CD4-positive, alpha-beta T cell (primary cell): ENCODE data around the gene NDUFS7. TPM values are rescaled to one million over a fixed set of nuclear protein-coding genes. Genes with fewer than 3 reads are reported as not detected.

Experiments used
- ATAC-seq: fragments of 200-7000 bp; cut with Tn5 transposase; one replicate; pipeline ENCODE4 v1.10.0; 2022; ENCODE audit warnings: mild to moderate bottlenecking; ENCODE audit not compliant: poor library complexity
- CTCF ChIA-PET: fragments of 350-600 bp; sonication (Branson Sonifier 250); formaldehyde crosslinking; loops from one replicate; lab custom pipeline; 2021; ENCODE audit warnings: antibody characterized with exemption, inconsistent platforms; lab: Charles Lee
- POLR2A ChIA-PET: fragments of 350-600 bp; sonication (Branson Sonifier 250); formaldehyde crosslinking; loops from one replicate; lab custom pipeline; 2021; ENCODE audit warnings: antibody characterized with exemption, inconsistent platforms; lab: Charles Lee
- DNase-seq, 14 experiments: peaks; one replicate each; pipeline ENCODE4 v3.0.0-alpha.2; 2013 to 2020; ENCODE audit warnings: mixed read lengths in 2 of 14
- H3K27ac ChIP-seq, 2 donors: one replicate each; pipeline versions ENCODE4 v1.5.1 to v1.7.0; 2013; ENCODE audit warnings: low read length in 2 of 2, low read depth in 1 of 2, mild to moderate bottlenecking in 1 of 2
- H3K27me3 ChIP-seq, 2 experiments: 1 replicate in 1 of 2; 2 replicates in 1 of 2; pipeline versions ENCODE4 v1.6.1 to v1.7.0; 2013; ENCODE audit warnings: low read length in 2 of 2, control low read depth in 1 of 2, mild to moderate bottlenecking in 1 of 2, moderate library complexity in 1 of 2; ENCODE audit not compliant: insufficient read depth in 2 of 2, control insufficient read depth in 1 of 2
- H3K36me3 ChIP-seq: one replicate; pipeline ENCODE4 v1.6.1; 2013; ENCODE audit warnings: low read length, control low read depth; ENCODE audit not compliant: insufficient read depth
- H3K4me1 ChIP-seq: one replicate; pipeline ENCODE4 v1.6.1; 2013; ENCODE audit warnings: low read length, control low read depth; ENCODE audit not compliant: insufficient read depth
- H3K4me3 ChIP-seq: one replicate; pipeline ENCODE4 v1.5.1; 2013; ENCODE audit warnings: mild to moderate bottlenecking, low read length, moderate library complexity
- H3K9me3 ChIP-seq, 2 experiments: 1 replicate in 1 of 2; 2 replicates in 1 of 2; pipeline versions ENCODE4 v1.6.1 to v1.7.0; 2013; ENCODE audit warnings: low read length in 2 of 2, mild to moderate bottlenecking in 2 of 2, control low read depth in 1 of 2, moderate library complexity in 1 of 2; ENCODE audit not compliant: control insufficient read depth in 1 of 2, insufficient read depth in 1 of 2
- H3K27ac Mint-ChIP-seq: one replicate; pipeline ENCODE4 v1.8.0; 2020; ENCODE audit warnings: mixed read lengths
- H3K27me3 Mint-ChIP-seq: one replicate; pipeline ENCODE4 v1.8.0; 2021; ENCODE audit warnings: mixed read lengths
- H3K36me3 Mint-ChIP-seq: one replicate; pipeline ENCODE4 v1.8.0; 2021; ENCODE audit warnings: low read depth, mixed read lengths
- H3K4me1 Mint-ChIP-seq: one replicate; pipeline ENCODE4 v1.8.0; 2021; ENCODE audit warnings: low read depth, mixed read lengths
- H3K4me3 Mint-ChIP-seq: one replicate; pipeline ENCODE4 v1.8.0; 2020; ENCODE audit warnings: mild to moderate bottlenecking, mixed read lengths
- H3K9me3 Mint-ChIP-seq: one replicate; pipeline ENCODE4 v1.8.0; 2020; ENCODE audit warnings: mixed read lengths
- CTCF ChIP-seq: fragments of 200-600 bp; IDR thresholded peaks from one replicate; pipeline ENCODE4 v1.8.0; 2022; ENCODE audit warnings: antibody characterized with exemption, mild to moderate bottlenecking
- intact Hi-C, 2 experiments: fragments of 100-400 bp; cut with DNase I in 1 of 2; cut with micrococcal nuclease in 1 of 2; formaldehyde crosslinking; loops; one replicate each; pipeline versions ENCODE4 v1.15.1 to v1.9.0; 2023 to 2025; cut with DNase I, micrococcal nuclease
- total RNA-seq, 174 experiments: library from RNA in 2 of 174; stranded (reverse) in 2 of 174; gene quantifications; one replicate each; pipeline ENCODE4 v1.2.3 and lab custom pipeline; 2021 to 2026

Gene NDUFS7
- total RNA-seq, 2 experiments from 2014 or later = 40.0 to 42.6 TPM

GRCh38 chr19:1373534-1374249, 10.0 kb upstream of the NDUFS7 start:
- Mint-ChIP-seq H3K27ac (no peak overlapping the region), H3K4me3 (no peak overlapping the region), H3K36me3 (peaks cover 20% of the 10 kb centered on the region), H3K9me3 (no peaks in the 10 kb centered on the region), H3K4me1 (no peaks in the 10 kb centered on the region), H3K27me3 (no peaks in the 10 kb centered on the region)
- ChIA-PET POLR2A (no interaction called here), CTCF (interaction anchor here (2.4 to 2.7 kb wide), 2 partner anchors 94 to 130 kb away, joined by 11 to 12 read pairs; no protein-coding TSS in a partner anchor)
- Histone ChIP-seq H3K4me1 (no peaks in the 10 kb centered on the region), H3K4me3 (no peak overlapping the region), H3K27me3 (no peaks in the 10 kb centered on the region), H3K27ac (no peak overlapping the region), H3K36me3 (peaks cover 28% of the 10 kb centered on the region), H3K9me3 (no peaks in the 10 kb centered on the region)
- DNase-seq (no peak), ATAC-seq (no peak)
- intact Hi-C loops = no loop called here
- no peak for TF ChIP-seq CTCF

GRCh38 chr19:1374250-1374577, 9.5 kb upstream of the NDUFS7 start:
- H3K27ac Mint-ChIP-seq = no peak overlapping the region
- DNase-seq (no peak), ATAC-seq (no peak)
- intact Hi-C loops = no loop called here
- no peak overlapping the region for H3K27ac ChIP-seq
- CTCF ChIA-PET = no interaction called here
- H3K9me3 ChIP-seq = no peaks in the 10 kb centered on the region
- TF ChIP-seq CTCF = no peak
- no peaks in the 10 kb centered on the region for H3K27me3 Mint-ChIP-seq
- H3K9me3 Mint-ChIP-seq = no peaks in the 10 kb centered on the region
- no peak overlapping the region for H3K4me3 Mint-ChIP-seq
- no peaks in the 10 kb centered on the region for H3K4me1 Mint-ChIP-seq
- no peak overlapping the region for H3K4me3 ChIP-seq
- H3K27me3 ChIP-seq = no peaks in the 10 kb centered on the region
- H3K36me3 ChIP-seq = peaks cover 28% of the 10 kb centered on the region
- H3K4me1 ChIP-seq = no peaks in the 10 kb centered on the region
- POLR2A ChIA-PET = no interaction called here
- H3K36me3 Mint-ChIP-seq = peaks cover 19% of the 10 kb centered on the region

GRCh38 chr19:1376415-1376805, 7.3 kb upstream of the NDUFS7 start:
- ATAC-seq = no peak
- H3K36me3 ChIP-seq = peaks cover 19% of the 10 kb centered on the region
- no peak overlapping the region for H3K4me3 ChIP-seq
- intact Hi-C loops = no loop called here
- ChIA-PET POLR2A (no interaction called here), CTCF (no interaction called here)
- no peak for DNase-seq
- TF ChIP-seq CTCF = no peak
- Mint-ChIP-seq H3K27ac (no peak overlapping the region), H3K4me1 (no peaks in the 10 kb centered on the region), H3K4me3 (peak overlapping the region; percentile 34), H3K9me3 (no peaks in the 10 kb centered on the region), H3K27me3 (no peaks in the 10 kb centered on the region), H3K36me3 (peaks cover 13% of the 10 kb centered on the region)
- H3K27ac ChIP-seq = no peak overlapping the region
- H3K4me1 ChIP-seq = no peaks in the 10 kb centered on the region
- no peaks in the 10 kb centered on the region for H3K27me3 ChIP-seq
- H3K9me3 ChIP-seq = no peaks in the 10 kb centered on the region
